ENCODE data around the gene ZNF319. TPM values are rescaled to one million over a fixed set of nuclear protein-coding genes. Genes with fewer than 3 reads are reported as not detected.
"Not testable (repeated sequence)": the region's sequence is repeated elsewhere in the genome, so short reads cannot be mapped to it uniquely, and the experiment has no call there.

ZNF319 gene
- total RNA-seq, 3 donors from 2014 or later (not counting 1 experiment from before 2014, with no cell fraction given): 15.9 to 31.3 (median 29.3) TPM

DNA sequence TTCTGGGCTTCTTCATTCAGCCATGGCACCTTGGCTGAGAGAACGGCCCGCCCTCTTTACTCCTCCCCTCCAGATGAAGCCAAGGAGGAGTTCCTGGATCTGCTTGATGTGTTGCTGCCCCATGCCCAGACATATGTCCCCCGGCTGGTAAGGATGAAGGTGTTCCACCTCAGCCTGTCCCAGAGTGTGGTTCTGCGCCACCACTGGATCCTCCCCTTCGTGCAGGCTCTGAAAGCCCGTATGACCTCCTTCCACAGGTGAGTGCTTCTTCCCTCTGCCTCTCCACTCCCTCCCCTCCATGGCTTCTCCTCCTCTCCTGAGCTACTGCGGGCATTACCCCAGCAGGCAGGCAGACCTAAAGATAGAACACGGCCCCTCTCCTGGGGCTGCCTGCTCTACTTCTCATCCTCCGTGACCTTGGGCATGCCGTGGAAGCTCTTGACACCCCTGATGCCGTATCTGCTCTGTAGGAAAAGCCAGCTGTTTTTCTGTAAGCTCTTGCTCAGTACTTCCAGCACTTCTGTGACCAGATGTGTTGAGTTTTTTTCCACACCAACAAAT is 9.5 kb upstream of the ZNF319 start:
- ATAC-seq: no peak
- DNase-seq: no peak
- Mint-ChIP-seq H3K9me3 (no peaks in the 10 kb centered on the region), H3K27ac (peak overlapping the region in 1 of 2 donors; percentile 70), H3K4me3 (no peak overlapping the region), H3K4me1 (peaks cover under 1 to 15% of the 10 kb centered on the region in 2 donors), H3K36me3 (peaks cover 8% of the 10 kb centered on the region), H3K27me3 (ENCODE audit: low read depth in 2 of 2) (no peaks in the 10 kb centered on the region)
- TF ChIP-seq, protein P1, sequence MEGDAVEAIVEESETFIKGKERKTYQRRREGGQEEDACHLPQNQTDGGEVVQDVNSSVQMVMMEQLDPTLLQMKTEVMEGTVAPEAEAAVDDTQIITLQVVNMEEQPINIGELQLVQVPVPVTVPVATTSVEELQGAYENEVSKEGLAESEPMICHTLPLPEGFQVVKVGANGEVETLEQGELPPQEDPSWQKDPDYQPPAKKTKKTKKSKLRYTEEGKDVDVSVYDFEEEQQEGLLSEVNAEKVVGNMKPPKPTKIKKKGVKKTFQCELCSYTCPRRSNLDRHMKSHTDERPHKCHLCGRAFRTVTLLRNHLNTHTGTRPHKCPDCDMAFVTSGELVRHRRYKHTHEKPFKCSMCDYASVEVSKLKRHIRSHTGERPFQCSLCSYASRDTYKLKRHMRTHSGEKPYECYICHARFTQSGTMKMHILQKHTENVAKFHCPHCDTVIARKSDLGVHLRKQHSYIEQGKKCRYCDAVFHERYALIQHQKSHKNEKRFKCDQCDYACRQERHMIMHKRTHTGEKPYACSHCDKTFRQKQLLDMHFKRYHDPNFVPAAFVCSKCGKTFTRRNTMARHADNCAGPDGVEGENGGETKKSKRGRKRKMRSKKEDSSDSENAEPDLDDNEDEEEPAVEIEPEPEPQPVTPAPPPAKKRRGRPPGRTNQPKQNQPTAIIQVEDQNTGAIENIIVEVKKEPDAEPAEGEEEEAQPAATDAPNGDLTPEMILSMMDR (IDR thresholded peaks at IDR 0.05): no peak
- no peaks in the 10 kb centered on the region for H3K4me1 ChIP-seq (ENCODE audit: control insufficient read depth, insufficient read depth, low read length)
- H3K9me3 ChIP-seq (ENCODE audit: control insufficient read depth, insufficient read depth, low read length): no peaks in the 10 kb centered on the region
- H3K4me3 ChIP-seq (ENCODE audit: low read length): no peak overlapping the region
- no peaks in the 10 kb centered on the region for H3K27me3 ChIP-seq (ENCODE audit: control insufficient read depth, insufficient read depth, low read length)
- H3K36me3 ChIP-seq (ENCODE audit: control insufficient read depth, insufficient read depth, low read length): peaks cover 41% of the 10 kb centered on the region
- no peak overlapping the region for H3K27ac ChIP-seq (ENCODE audit: low read length)
- WGBS (ENCODE audit: insufficient coverage): 97% methylated on average over 11 of the region's 11 CpGs
- intact Hi-C loops (cut with micrococcal nuclease): loop anchor here (10.0 kb wide), 1 partner anchor 345 kb away; the partner anchor contains the start of gene ADGRG3

DNA sequence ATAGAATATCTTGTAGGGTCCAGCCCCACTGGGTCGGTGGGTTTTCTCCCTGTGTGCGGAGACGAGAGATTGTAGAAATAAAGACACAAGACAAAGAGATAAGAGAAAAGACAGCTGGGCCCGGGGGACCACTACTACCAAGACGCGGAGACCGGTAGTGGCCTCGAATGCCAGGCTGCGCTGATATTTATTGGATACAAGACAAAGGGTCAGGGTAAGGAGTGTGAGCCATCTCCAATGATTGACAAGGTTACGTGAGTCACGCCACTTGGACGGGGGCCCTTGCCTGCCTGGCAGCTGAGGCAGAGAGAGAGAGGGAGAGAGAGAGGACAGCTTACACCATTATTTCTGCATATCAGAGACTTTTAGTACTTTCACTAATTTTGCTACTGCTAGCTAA is 4.3 kb upstream of the ZNF319 start:
- H3K4me1 Mint-ChIP-seq: peaks cover 30 to 43% of the 10 kb centered on the region in 2 donors
- not testable (repeated sequence) for H3K9me3 Mint-ChIP-seq; ATAC-seq; DNase-seq; H3K27me3 Mint-ChIP-seq (ENCODE audit: low read depth in 2 of 2); H3K9me3 ChIP-seq (ENCODE audit: control insufficient read depth, insufficient read depth, low read length); H3K27ac ChIP-seq (ENCODE audit: low read length); H3K27me3 ChIP-seq (ENCODE audit: control insufficient read depth, insufficient read depth, low read length); H3K36me3 Mint-ChIP-seq; H3K4me3 ChIP-seq (ENCODE audit: low read length); H3K4me3 Mint-ChIP-seq
- intact Hi-C loops (cut with micrococcal nuclease): loop anchor here (1.0 to 10.0 kb wide), 3 partner anchors 105 to 428 kb away; partner anchors contain the start of gene ADGRG3
- Histone ChIP-seq H3K36me3 (ENCODE audit: control insufficient read depth, insufficient read depth, low read length) (peaks cover 19% of the 10 kb centered on the region), H3K4me1 (ENCODE audit: control insufficient read depth, insufficient read depth, low read length) (peaks cover 18% of the 10 kb centered on the region)
- 96% methylated on average over 12 of the region's 12 CpGs for WGBS (ENCODE audit: insufficient coverage)
- H3K27ac Mint-ChIP-seq: peak overlapping the region in 1 of 2 donors; percentile 45

DNA sequence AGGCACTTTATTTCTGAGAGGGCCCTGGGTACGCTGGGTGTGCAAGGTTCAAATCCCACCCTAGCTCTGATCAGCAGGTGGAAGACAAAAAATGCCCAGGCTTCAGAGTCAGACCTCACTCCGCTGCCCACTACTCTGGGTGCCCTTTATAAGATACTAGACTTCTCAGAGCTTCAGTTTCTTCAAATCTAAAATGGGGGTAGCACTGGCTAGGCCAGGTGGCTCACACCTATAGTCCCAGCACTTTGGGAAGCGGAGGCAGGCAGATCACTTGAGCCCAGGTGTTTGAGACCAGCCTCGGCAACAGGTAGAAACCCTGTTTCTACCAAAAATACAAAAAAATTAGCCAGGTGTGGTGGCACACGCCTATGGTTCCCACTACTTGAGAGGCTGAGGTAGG is 2.5 kb upstream of the ZNF319 start:
- no peaks in the 10 kb centered on the region for H3K9me3 Mint-ChIP-seq
- H3K27me3 Mint-ChIP-seq (ENCODE audit: low read depth in 2 of 2): no peaks in the 10 kb centered on the region
- 97% methylated on average over 5 of the region's 5 CpGs for WGBS (ENCODE audit: insufficient coverage)
- Histone ChIP-seq H3K27ac (ENCODE audit: low read length) (no peak overlapping the region), H3K4me3 (ENCODE audit: low read length) (no peak overlapping the region), H3K4me1 (ENCODE audit: control insufficient read depth, insufficient read depth, low read length) (peaks cover 36% of the 10 kb centered on the region), H3K36me3 (ENCODE audit: control insufficient read depth, insufficient read depth, low read length) (peaks cover 16% of the 10 kb centered on the region), H3K9me3 (ENCODE audit: control insufficient read depth, insufficient read depth, low read length) (no peaks in the 10 kb centered on the region), H3K27me3 (ENCODE audit: control insufficient read depth, insufficient read depth, low read length) (no peaks in the 10 kb centered on the region)
- peak overlapping the region; percentile 21 for H3K4me3 Mint-ChIP-seq
- no peak for DNase-seq
- H3K36me3 Mint-ChIP-seq: no peaks in the 10 kb centered on the region
- peaks cover 46 to 57% of the 10 kb centered on the region in 2 donors for H3K4me1 Mint-ChIP-seq
- ATAC-seq: no peak
- peak overlapping the region in 1 of 2 donors; percentile 34 for H3K27ac Mint-ChIP-seq
- intact Hi-C loops (cut with micrococcal nuclease): loop anchor here (10.0 kb wide), 1 partner anchor 338 kb away; the partner anchor contains the start of gene ADGRG3
- TF ChIP-seq, protein P1 (IDR thresholded peaks at IDR 0.05): no peak

DNA sequence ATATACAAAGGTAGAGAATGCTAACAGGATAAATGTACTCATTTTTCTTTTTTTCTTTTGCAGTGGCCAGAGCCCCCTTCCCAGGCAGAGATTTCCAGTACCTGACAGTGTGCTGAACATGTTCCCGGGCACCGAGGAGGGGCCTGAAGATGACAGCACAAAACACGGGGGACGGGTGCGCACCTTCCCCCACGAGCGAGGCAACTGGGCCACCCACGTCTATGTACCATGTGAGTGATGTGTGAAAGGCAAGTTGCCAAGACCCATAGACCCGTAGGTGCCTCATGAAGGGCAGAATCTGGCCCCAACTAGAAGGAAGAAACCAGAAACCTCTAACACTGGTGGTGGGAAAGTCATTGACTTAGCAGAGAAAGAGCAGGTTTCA is 1.9 kb upstream of the ZNF319 start:
- H3K27ac Mint-ChIP-seq: peak overlapping the region; percentile 86 to 90
- no peak overlapping the region for H3K4me3 ChIP-seq (ENCODE audit: low read length)
- H3K36me3 Mint-ChIP-seq: no peaks in the 10 kb centered on the region
- H3K4me1 Mint-ChIP-seq: peaks cover 51 to 62% of the 10 kb centered on the region in 2 donors
- intact Hi-C loops (cut with micrococcal nuclease): loop anchor here (10.0 kb wide), 1 partner anchor 338 kb away; the partner anchor contains the start of gene ADGRG3
- no peaks in the 10 kb centered on the region for H3K27me3 Mint-ChIP-seq (ENCODE audit: low read depth in 2 of 2)
- H3K27ac ChIP-seq (ENCODE audit: low read length): no peak overlapping the region
- no peaks in the 10 kb centered on the region for H3K9me3 ChIP-seq (ENCODE audit: control insufficient read depth, insufficient read depth, low read length)
- no peaks in the 10 kb centered on the region for H3K27me3 ChIP-seq (ENCODE audit: control insufficient read depth, insufficient read depth, low read length)
- peaks cover 41% of the 10 kb centered on the region for H3K4me1 ChIP-seq (ENCODE audit: control insufficient read depth, insufficient read depth, low read length)
- 83% methylated on average over 9 of the region's 9 CpGs for WGBS (ENCODE audit: insufficient coverage)
- peaks cover 21% of the 10 kb centered on the region for H3K36me3 ChIP-seq (ENCODE audit: control insufficient read depth, insufficient read depth, low read length)
- TF ChIP-seq, protein P1 (IDR thresholded peaks at IDR 0.05): no peak
- no peak for ATAC-seq
- H3K4me3 Mint-ChIP-seq: peak overlapping the region; percentile 79
- H3K9me3 Mint-ChIP-seq: no peaks in the 10 kb centered on the region
- DNase-seq: no peak

All from natural killer cell (primary cell).